ENCODE measurements around the gene FBXL7. TPM values are rescaled to one million over a fixed set of nuclear protein-coding genes. Genes with fewer than 3 reads are reported as not detected.

The FBXL7 gene
- total and polyA plus RNA-seq, 2 experiments from 2014 or later: 4.5 to 15.2 TPM

GRCh38 chr5:15887093-15887492 lies 387.1 kb downstream of the FBXL7 start:
- no peaks in the 10 kb centered on the region for H3K4me1 ChIP-seq (ENCODE audit: insufficient read depth)
- Mint-ChIP-seq H3K9me3 (no peaks in the 10 kb centered on the region), H3K36me3 (ENCODE audit: low read depth) (no peaks in the 10 kb centered on the region), H3K4me1 (peaks cover 4% of the 10 kb centered on the region; the same call in 2 of the 3 replicates), H3K4me3 (no peak overlapping the region), H3K27ac (no peak overlapping the region), H3K27me3 (ENCODE audit: insufficient read depth, low read depth, poor library complexity) (peaks cover 4% of the 10 kb centered on the region)
- ATAC-seq (no peak), DNase-seq (ENCODE audit: low spot score) (no peak)
- no peaks in the 10 kb centered on the region for H3K36me3 ChIP-seq (ENCODE audit: insufficient read depth)
- no peak overlapping the region for H2AFZ ChIP-seq
- H3K79me2 ChIP-seq (replicated peaks; ENCODE audit: insufficient read depth): no peaks in the 10 kb centered on the region
- peaks cover 4% of the 10 kb centered on the region; the same call in 1 of the 2 replicates for H3K9me2 ChIP-seq (ENCODE audit: insufficient read depth)
- H3F3A ChIP-seq (replicated peaks; ENCODE audit: low read depth): no peaks in the 10 kb centered on the region
- H3K4me3 ChIP-seq: no peak overlapping the region
- H4K20me1 ChIP-seq (replicated peaks; ENCODE audit: insufficient read depth): no peaks in the 10 kb centered on the region
- TF ChIP-seq, protein P1, sequence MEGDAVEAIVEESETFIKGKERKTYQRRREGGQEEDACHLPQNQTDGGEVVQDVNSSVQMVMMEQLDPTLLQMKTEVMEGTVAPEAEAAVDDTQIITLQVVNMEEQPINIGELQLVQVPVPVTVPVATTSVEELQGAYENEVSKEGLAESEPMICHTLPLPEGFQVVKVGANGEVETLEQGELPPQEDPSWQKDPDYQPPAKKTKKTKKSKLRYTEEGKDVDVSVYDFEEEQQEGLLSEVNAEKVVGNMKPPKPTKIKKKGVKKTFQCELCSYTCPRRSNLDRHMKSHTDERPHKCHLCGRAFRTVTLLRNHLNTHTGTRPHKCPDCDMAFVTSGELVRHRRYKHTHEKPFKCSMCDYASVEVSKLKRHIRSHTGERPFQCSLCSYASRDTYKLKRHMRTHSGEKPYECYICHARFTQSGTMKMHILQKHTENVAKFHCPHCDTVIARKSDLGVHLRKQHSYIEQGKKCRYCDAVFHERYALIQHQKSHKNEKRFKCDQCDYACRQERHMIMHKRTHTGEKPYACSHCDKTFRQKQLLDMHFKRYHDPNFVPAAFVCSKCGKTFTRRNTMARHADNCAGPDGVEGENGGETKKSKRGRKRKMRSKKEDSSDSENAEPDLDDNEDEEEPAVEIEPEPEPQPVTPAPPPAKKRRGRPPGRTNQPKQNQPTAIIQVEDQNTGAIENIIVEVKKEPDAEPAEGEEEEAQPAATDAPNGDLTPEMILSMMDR (conservative IDR thresholded peaks at IDR 0.05; ENCODE audit: low read depth in 2 of 2): no peak
- TF ChIP-seq JUNB (IDR thresholded peaks at IDR 0.05; ENCODE audit: unreplicated experiment) (no peak), EZH2 (IDR thresholded peaks at IDR 0.05; ENCODE audit: low read depth, unreplicated experiment) (no peak), CREB1 (CRISPR knock-in tag; IDR thresholded peaks at IDR 0.05; ENCODE audit: low read depth) (no peak), REST (IDR thresholded peaks at IDR 0.05; ENCODE audit: unreplicated experiment) (no peak), ZNF331 (CRISPR knock-in tag; IDR thresholded peaks at IDR 0.05; ENCODE audit: low read depth) (no peak), POLR2AphosphoS5 (IDR thresholded peaks at IDR 0.05; ENCODE audit: low read depth) (no peak)
- no peak overlapping the region for H3K4me2 ChIP-seq
- H3K27me3 ChIP-seq (ENCODE audit: insufficient read depth): no peaks in the 10 kb centered on the region
- no peak overlapping the region for H3K27ac ChIP-seq (ENCODE audit: low read depth)

DNA sequence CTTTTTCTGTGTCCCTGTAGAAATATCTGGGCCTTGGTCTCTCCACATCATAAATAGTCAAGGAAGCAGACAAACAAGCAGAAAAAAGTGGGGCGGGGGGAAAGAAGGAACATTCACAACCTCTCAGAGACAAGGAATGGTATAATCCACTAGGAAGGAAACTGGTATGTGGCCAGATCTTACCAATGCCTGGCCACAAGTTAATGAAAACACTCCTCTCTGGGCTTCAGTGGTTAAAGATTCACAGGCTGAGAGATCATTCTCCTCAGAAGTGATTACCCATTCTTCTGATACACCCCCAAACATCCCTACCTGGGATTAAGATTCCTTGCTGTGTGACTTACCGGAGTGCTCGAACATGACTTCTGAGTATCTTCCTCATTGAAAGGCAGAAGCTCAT lies 389.0 kb downstream of the FBXL7 start:
- ATAC-seq: no peak
- Histone ChIP-seq H3K4me3 (no peak overlapping the region), H3K4me1 (ENCODE audit: insufficient read depth) (no peaks in the 10 kb centered on the region), H3K4me2 (no peak overlapping the region), H3K36me3 (ENCODE audit: insufficient read depth) (no peaks in the 10 kb centered on the region), H3K9me2 (ENCODE audit: insufficient read depth) (no peaks in the 10 kb centered on the region), H3K79me2 (replicated peaks; ENCODE audit: insufficient read depth) (no peaks in the 10 kb centered on the region), H2AFZ (no peak overlapping the region), H3F3A (replicated peaks; ENCODE audit: low read depth) (no peaks in the 10 kb centered on the region), H3K27ac (ENCODE audit: low read depth) (no peak overlapping the region), H3K27me3 (ENCODE audit: insufficient read depth) (no peaks in the 10 kb centered on the region), H4K20me1 (replicated peaks; ENCODE audit: insufficient read depth) (no peaks in the 10 kb centered on the region)
- H3K9me3 Mint-ChIP-seq: no peaks in the 10 kb centered on the region
- H3K27me3 Mint-ChIP-seq (ENCODE audit: insufficient read depth, low read depth, poor library complexity): peaks cover 4% of the 10 kb centered on the region
- no peak for DNase-seq (ENCODE audit: low spot score)
- H3K27ac Mint-ChIP-seq: no peak overlapping the region
- H3K36me3 Mint-ChIP-seq (ENCODE audit: low read depth): no peaks in the 10 kb centered on the region
- H3K4me1 Mint-ChIP-seq: peaks cover 4% of the 10 kb centered on the region; the same call in 2 of the 3 replicates
- H3K4me3 Mint-ChIP-seq: no peak overlapping the region
- TF ChIP-seq, protein P1 (conservative IDR thresholded peaks at IDR 0.05; ENCODE audit: low read depth in 2 of 2): no peak
- no peak for TF ChIP-seq ZNF114 (CRISPR knock-in tag; IDR thresholded peaks at IDR 0.05)
- no peak for TF ChIP-seq EZH2phosphoT487 (IDR thresholded peaks at IDR 0.05; ENCODE audit: unreplicated experiment)
- TF ChIP-seq STAT1 (IDR thresholded peaks at IDR 0.05; ENCODE audit: unreplicated experiment): no peak
- no peak for TF ChIP-seq REST (IDR thresholded peaks at IDR 0.05; ENCODE audit: unreplicated experiment)
- TF ChIP-seq EZH2 (IDR thresholded peaks at IDR 0.05; ENCODE audit: low read depth, unreplicated experiment): no peak
- TF ChIP-seq, protein P2, sequence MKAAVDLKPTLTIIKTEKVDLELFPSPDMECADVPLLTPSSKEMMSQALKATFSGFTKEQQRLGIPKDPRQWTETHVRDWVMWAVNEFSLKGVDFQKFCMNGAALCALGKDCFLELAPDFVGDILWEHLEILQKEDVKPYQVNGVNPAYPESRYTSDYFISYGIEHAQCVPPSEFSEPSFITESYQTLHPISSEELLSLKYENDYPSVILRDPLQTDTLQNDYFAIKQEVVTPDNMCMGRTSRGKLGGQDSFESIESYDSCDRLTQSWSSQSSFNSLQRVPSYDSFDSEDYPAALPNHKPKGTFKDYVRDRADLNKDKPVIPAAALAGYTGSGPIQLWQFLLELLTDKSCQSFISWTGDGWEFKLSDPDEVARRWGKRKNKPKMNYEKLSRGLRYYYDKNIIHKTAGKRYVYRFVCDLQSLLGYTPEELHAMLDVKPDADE (IDR thresholded peaks at IDR 0.05): no peak
- no peak for TF ChIP-seq ZNF331 (CRISPR knock-in tag; IDR thresholded peaks at IDR 0.05; ENCODE audit: low read depth)
- no peak for TF ChIP-seq CREB1 (CRISPR knock-in tag; IDR thresholded peaks at IDR 0.05; ENCODE audit: low read depth)
